A549 (cell line): ENCODE data around the gene IGSF5.

Source experiments
- CBX2 ChIP-seq: fragments of 200-600 bp; sonication (generic); IDR thresholded peaks from 2 replicates; pipeline ENCODE4 v1.6.1; 2016; ENCODE audit warnings: low read depth, mild to moderate bottlenecking, borderline replicate concordance
- CEBPB ChIP-seq, 2 experiments: fragments of >200 bp in 1 of 2; sonication (Bioruptor Twin) in 1 of 2; formaldehyde crosslinking in 1 of 2; IDR thresholded peaks; 2 replicates each; pipeline ENCODE4 v1.6.1; 2012 to 2016
- CHD4 ChIP-seq: fragments of 200-600 bp; sonication (generic); IDR thresholded peaks from 2 replicates; pipeline ENCODE4 v1.6.1; 2016; ENCODE audit warnings: antibody characterized with exemption, mild to moderate bottlenecking, borderline replicate concordance
- EP300 ChIP-seq, 2 experiments: fragments of >200 bp; sonication (Bioruptor Twin); formaldehyde crosslinking; IDR thresholded peaks; 2 replicates in 1 of 2; 3 replicates in 1 of 2; pipeline ENCODE4 v1.6.1; 2016 to 2017
- JUN ChIP-seq, 2 experiments: fragments of >200 bp; sonication (Bioruptor Twin); formaldehyde crosslinking; IDR thresholded peaks; 2 replicates in 1 of 2; 3 replicates in 1 of 2; pipeline ENCODE4 v1.6.1; 2016 to 2017
- KDM1A ChIP-seq: fragments of 200-600 bp; sonication (generic); IDR thresholded peaks from 2 replicates; pipeline ENCODE4 v1.6.1; 2016; ENCODE audit warnings: low read depth, mild to moderate bottlenecking
- PHF8 ChIP-seq: fragments of 200-600 bp; sonication (generic); IDR thresholded peaks from 2 replicates; pipeline ENCODE4 v1.6.1; 2016; ENCODE audit warnings: low read depth, mild to moderate bottlenecking, antibody characterized with exemption, moderate library complexity, borderline replicate concordance
- POLR2A ChIP-seq: IDR thresholded peaks from 2 replicates; pipeline ENCODE4 v1.6.1; 2012; ENCODE audit warnings: mild to moderate bottlenecking, low read length
- POLR2AphosphoS2 ChIP-seq: conservative IDR thresholded peaks from 2 replicates; pipeline ENCODE4 v1.6.1; 2012; ENCODE audit warnings: low read length, improper control_type of control experiment, inconsistent platforms
- TF ChIP-seq, protein P1 (sequence below): fragments of 150-350 bp; IDR thresholded peaks from 2 replicates; pipeline ENCODE4 v1.6.1; 2014; ENCODE audit warnings: low read depth, mild to moderate bottlenecking, low read length
- TF ChIP-seq, protein P2 (sequence below): fragments of >200 bp; sonication (Bioruptor Twin); formaldehyde crosslinking; IDR thresholded peaks from 3 replicates; pipeline ENCODE4 v1.5.1; 2016
- TF ChIP-seq, protein P3 (sequence below): fragments of 450-650 bp; IDR thresholded peaks from 2 replicates; pipeline ENCODE4 v1.6.1; 2014; ENCODE audit warnings: antibody characterized with exemption

DNA sequence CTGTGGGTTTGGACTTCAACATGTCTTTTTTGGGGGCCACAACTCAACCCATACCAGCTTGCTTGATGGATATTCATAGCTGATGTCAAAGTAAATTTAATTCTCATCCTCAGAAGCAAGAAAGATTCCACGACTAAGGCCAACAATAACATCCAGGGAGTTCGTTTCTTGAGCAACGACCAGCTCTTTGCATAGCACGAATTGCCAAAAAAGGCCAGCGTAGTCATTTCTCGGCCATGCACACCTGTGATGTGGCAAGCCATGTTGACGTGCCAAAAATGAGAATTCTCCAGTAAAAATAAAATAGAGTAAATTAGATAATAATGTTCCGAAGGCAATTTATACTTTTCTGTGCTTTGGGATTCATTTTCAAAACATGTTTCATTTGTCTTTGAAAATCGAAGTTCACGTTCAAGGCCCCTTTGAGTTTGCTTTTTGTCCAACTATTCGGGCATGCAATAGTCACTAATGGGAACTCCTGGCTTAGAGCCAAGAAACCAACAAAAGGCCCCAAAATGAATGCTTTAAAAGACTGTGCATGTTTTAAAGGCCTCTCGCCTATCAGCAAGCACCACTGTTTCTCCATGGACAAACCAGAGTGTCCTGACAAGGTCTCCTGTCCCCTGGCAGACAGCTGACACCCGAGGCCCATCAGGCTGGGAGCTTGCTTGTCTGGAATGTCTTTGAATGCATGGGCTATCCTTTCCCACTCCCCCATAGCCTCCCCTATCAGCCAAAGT lies 14.4 kb upstream of the IGSF5 start:
- TF ChIP-seq CEBPB (IDR thresholded peaks at IDR 0.05), result no peak
- TF ChIP-seq, protein P1, sequence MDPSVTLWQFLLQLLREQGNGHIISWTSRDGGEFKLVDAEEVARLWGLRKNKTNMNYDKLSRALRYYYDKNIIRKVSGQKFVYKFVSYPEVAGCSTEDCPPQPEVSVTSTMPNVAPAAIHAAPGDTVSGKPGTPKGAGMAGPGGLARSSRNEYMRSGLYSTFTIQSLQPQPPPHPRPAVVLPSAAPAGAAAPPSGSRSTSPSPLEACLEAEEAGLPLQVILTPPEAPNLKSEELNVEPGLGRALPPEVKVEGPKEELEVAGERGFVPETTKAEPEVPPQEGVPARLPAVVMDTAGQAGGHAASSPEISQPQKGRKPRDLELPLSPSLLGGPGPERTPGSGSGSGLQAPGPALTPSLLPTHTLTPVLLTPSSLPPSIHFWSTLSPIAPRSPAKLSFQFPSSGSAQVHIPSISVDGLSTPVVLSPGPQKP, result no peak
- TF ChIP-seq, protein P2, sequence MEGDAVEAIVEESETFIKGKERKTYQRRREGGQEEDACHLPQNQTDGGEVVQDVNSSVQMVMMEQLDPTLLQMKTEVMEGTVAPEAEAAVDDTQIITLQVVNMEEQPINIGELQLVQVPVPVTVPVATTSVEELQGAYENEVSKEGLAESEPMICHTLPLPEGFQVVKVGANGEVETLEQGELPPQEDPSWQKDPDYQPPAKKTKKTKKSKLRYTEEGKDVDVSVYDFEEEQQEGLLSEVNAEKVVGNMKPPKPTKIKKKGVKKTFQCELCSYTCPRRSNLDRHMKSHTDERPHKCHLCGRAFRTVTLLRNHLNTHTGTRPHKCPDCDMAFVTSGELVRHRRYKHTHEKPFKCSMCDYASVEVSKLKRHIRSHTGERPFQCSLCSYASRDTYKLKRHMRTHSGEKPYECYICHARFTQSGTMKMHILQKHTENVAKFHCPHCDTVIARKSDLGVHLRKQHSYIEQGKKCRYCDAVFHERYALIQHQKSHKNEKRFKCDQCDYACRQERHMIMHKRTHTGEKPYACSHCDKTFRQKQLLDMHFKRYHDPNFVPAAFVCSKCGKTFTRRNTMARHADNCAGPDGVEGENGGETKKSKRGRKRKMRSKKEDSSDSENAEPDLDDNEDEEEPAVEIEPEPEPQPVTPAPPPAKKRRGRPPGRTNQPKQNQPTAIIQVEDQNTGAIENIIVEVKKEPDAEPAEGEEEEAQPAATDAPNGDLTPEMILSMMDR, result no peak
- TF ChIP-seq POLR2AphosphoS2, result no peak
- no peak for TF ChIP-seq CBX2
- no peak for TF ChIP-seq EP300 (IDR thresholded peaks at IDR 0.05)
- TF ChIP-seq KDM1A, result no peak
- no peak for TF ChIP-seq CHD4
- TF ChIP-seq POLR2A, result no peak
- no peak for TF ChIP-seq PHF8
- no peak for TF ChIP-seq JUN (IDR thresholded peaks at IDR 0.05)
- TF ChIP-seq, protein P3, sequence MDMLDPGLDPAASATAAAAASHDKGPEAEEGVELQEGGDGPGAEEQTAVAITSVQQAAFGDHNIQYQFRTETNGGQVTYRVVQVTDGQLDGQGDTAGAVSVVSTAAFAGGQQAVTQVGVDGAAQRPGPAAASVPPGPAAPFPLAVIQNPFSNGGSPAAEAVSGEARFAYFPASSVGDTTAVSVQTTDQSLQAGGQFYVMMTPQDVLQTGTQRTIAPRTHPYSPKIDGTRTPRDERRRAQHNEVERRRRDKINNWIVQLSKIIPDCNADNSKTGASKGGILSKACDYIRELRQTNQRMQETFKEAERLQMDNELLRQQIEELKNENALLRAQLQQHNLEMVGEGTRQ, result no peak
